H7 (cell line): ENCODE measurements around the gene APOE. TPM values are rescaled to one million over a fixed set of nuclear protein-coding genes. Genes with fewer than 3 reads are reported as not detected.
"Not testable (repeated sequence)": the region's sequence is repeated elsewhere in the genome, so short reads cannot be mapped to it uniquely, and the experiment has no call there.

Source experiments
- DNase-seq: peaks from one replicate; pipeline ENCODE4 v3.0.0; 2012
- H3K27me3 ChIP-seq: 2 replicates; pipeline ENCODE4 v1.6.0; 2011; ENCODE audit warnings: mild to moderate bottlenecking, low read length; ENCODE audit not compliant: control insufficient read depth, insufficient read depth
- H3K36me3 ChIP-seq: replicated peaks from 2 replicates; pipeline ENCODE4 v1.5.1; 2011; ENCODE audit warnings: low read length; ENCODE audit not compliant: control insufficient read depth, insufficient read depth
- H3K4me3 ChIP-seq: 2 replicates; pipeline ENCODE4 v1.5.1; 2011; ENCODE audit warnings: low read depth, mild to moderate bottlenecking, control low read depth, low read length, moderate library complexity; ENCODE audit not compliant: insufficient read depth
- total RNA-seq: library from RNA; depleted of rRNA; stranded (reverse); fragments of >200 nt; shearing (Covaris generic); gene quantifications from 2 replicates; pipeline ENCODE4 v1.2.3, GENCODE V29; 2014; rRNA removed

Gene APOE
- total RNA-seq: 826 and 994 TPM in 2 replicates

GRCh38 chr19:44905437-44906160 is at the start of gene APOE:
Gene APOE (plus strand): TSS chr19:44905796. CDS start chr19:44906625, 829 bp downstream.
- peaks cover 24% of the 10 kb centered on the region for H3K36me3 ChIP-seq
- peak within 1 kb of the TSS; percentile 97 for H3K4me3 ChIP-seq
- H3K27me3 ChIP-seq: no peaks in the 10 kb centered on the region
- DNase-seq: peak; percentile 95

DNA sequence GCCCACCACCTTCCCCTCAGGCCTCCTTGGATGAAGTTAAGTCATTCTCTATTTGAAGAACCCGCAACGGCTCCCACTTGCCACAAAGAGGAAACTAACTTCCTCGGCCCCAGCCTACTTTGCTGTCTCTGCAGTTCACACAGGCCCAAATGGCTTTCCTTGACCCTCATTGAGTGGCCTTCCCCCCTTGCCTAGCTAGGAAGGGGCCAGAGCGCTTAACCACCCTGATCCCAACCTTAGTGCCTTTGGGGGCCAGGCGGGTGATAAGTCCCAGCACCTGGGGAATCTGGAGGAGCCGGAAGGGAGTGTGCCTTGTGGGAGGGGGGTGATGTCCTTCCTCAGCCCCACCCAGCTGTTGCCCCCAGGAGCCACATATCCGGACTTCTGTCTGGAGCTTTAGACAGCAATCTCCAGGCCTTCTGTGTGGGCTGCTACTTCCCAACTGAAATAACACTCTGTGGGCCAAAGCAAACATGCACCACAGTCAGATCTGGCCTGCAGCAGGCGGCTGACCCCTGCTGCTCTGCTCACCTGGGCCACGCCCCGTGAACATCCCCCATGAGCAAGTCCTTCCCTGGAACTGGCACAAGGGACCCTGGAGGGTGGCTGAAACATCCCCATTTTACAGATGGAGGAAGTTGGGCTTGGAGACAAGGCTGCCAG is 49.0 kb upstream of the APOE start:
- peaks cover 1% of the 10 kb centered on the region; the same call in 1 of the 2 replicates for H3K36me3 ChIP-seq
- H3K4me3 ChIP-seq: no peak overlapping the region
- DNase-seq: peak; percentile 39
- no peaks in the 10 kb centered on the region for H3K27me3 ChIP-seq

DNA sequence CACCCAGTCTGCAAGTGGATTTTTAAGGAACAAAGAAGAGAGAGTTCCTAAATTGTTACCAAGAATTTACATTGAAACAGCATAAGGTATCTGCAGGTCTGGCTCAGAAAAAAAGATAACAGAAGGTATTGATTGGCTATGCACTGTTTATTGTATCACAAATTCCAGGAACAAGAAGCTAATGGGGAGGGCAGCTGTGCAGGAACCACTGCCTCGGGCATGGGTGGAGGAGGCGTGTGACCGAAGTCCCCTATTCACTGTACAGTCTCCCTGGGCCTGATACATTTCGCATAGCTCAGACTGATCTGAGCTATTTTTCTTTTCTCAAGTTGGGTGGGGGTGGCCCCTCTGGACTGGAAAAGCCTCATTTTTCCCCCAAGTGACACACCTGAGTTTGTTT is 47.8 kb upstream of the APOE start:
- H3K27me3 ChIP-seq: no peaks in the 10 kb centered on the region
- DNase-seq: peak; percentile 11
- peaks cover 1% of the 10 kb centered on the region; the same call in 1 of the 2 replicates for H3K36me3 ChIP-seq
- no peak overlapping the region for H3K4me3 ChIP-seq

DNA sequence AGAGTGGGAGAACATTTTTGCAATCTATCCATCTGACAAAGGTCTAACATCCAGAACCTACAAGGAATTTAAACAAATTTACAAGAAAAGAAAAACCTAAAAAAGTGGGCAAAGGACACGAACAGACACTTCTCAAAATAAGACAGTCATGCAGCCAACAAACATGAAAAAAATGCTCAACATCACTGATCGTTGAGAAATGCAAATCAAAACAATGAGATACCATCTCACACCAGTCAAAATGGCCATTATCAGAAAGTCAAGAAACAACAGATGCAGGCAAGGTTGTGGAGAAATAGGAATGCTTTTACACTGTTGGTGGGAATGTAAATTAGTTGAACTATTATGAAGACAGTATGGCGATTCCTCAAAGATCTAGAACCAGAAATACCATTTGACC is 44.0 kb upstream of the APOE start:
- H3K36me3 ChIP-seq: peaks cover 13% of the 10 kb centered on the region
- not testable (repeated sequence) for H3K4me3 ChIP-seq, H3K27me3 ChIP-seq, DNase-seq

GRCh38 chr19:44863990-44864389 is 41.6 kb upstream of the APOE start:
- no peak for DNase-seq
- Histone ChIP-seq H3K36me3 (peaks cover 16% of the 10 kb centered on the region), H3K4me3 (no peak overlapping the region), H3K27me3 (no peaks in the 10 kb centered on the region)

- Histone ChIP-seq H3K27me3 (no peaks in the 10 kb centered on the region), H3K36me3 (peaks cover 19% of the 10 kb centered on the region), H3K4me3 (no peak overlapping the region)
- peak; percentile 36 for DNase-seq
Observed at GRCh38 chr19:44865196-44865767, 40.3 kb upstream of the APOE start.

DNA sequence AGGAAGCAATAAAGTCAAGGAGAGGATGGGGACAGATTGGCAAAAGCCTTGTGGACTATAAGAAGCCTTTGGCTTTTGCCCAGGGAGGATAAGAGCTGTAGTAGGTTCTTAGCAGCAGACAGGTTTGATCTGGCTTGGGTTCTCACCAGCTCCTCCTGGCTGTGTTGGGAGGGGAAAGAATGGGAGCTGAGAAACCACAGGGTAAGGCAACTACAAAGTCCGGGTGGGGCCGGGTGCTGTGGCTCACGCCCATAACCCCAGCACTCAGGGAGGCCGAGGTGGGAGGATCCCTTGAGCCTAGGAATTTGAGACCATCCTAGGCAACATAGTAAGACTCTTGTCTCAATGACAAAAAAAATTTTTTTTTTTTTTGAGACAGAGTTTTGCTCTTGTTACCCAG is 38.9 kb upstream of the APOE start:
- H3K4me3 ChIP-seq: no peak overlapping the region
- no peaks in the 10 kb centered on the region for H3K27me3 ChIP-seq
- H3K36me3 ChIP-seq: peaks cover 27% of the 10 kb centered on the region
- peak; percentile 22 for DNase-seq

DNA sequence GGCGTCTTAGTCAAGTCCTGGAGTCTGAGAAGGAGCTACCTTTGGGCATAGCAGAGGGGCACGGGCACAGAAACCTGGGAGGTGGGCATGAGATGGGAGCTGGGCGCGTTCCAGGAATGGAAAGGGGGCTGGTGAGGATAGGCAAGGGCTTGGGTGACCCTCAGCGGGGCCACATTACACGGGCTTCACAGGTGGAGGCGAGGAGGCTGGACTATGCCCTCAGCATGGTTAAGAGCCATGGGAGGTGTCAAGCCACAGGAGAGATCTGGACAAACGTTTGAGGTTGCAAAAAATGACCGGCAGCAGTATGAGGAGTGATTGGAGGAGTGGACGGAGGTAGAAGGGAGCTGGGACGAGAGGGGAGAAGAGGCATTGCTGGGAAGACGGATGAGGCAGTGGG is 38.0 kb upstream of the APOE start:
- no peak overlapping the region for H3K4me3 ChIP-seq
- H3K36me3 ChIP-seq: peaks cover 36% of the 10 kb centered on the region
- DNase-seq: peak; percentile 22
- H3K27me3 ChIP-seq: no peaks in the 10 kb centered on the region

- DNase-seq: no peak
- Histone ChIP-seq H3K4me3 (no peak overlapping the region), H3K27me3 (no peaks in the 10 kb centered on the region), H3K36me3 (peaks cover 56% of the 10 kb centered on the region)
Observed at GRCh38 chr19:44869733-44870470, 35.7 kb upstream of the APOE start.

- no peak for DNase-seq
- Histone ChIP-seq H3K36me3 (peaks cover 58% of the 10 kb centered on the region), H3K4me3 (no peak overlapping the region), H3K27me3 (no peaks in the 10 kb centered on the region)
Observed at GRCh38 chr19:44871809-44872208, 33.8 kb upstream of the APOE start.

DNA sequence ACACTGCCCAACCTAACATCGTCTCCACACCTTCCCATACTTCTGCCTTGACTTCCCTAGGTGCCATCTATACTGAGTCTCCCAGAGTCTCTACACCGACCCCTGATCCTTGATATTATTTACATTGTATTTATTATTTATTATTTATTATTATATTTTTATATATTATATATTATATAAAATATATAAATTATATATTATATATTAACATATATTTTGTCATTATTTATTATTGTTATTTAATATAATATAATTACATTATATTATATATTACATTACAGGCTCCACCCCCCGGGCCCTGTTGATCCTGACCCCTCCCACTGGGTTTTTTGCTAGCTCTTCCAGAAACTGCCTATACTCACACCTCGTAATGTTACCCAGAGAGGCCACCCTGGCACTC is 32.9 kb upstream of the APOE start:
- Histone ChIP-seq H3K27me3 (no peaks in the 10 kb centered on the region), H3K36me3 (peaks cover 61% of the 10 kb centered on the region), H3K4me3 (no peak overlapping the region)
- DNase-seq: no peak

GRCh38 chr19:44874317-44874716 is 31.3 kb upstream of the APOE start:
- H3K36me3 ChIP-seq: peaks cover 61% of the 10 kb centered on the region
- no peaks in the 10 kb centered on the region for H3K27me3 ChIP-seq
- H3K4me3 ChIP-seq: no peak overlapping the region
- peak; percentile 11 for DNase-seq

GRCh38 chr19:44875666-44876451 is 29.7 kb upstream of the APOE start:
- DNase-seq: peak; percentile 15
- Histone ChIP-seq H3K36me3 (peaks cover 60% of the 10 kb centered on the region), H3K27me3 (no peaks in the 10 kb centered on the region), H3K4me3 (no peak overlapping the region)
